Hepatocyte (in vitro differentiated cells): Measurements from ENCODE around the gene PTPRN2.

Experiments
- EZH2 ChIP-seq: fragments of 200-600 bp; sonication (generic); IDR thresholded peaks from 2 replicates; pipeline ENCODE4 v1.6.1; 2016; ENCODE audit warnings: antibody characterized with exemption, mild to moderate bottlenecking, borderline replicate concordance
- EZH2phosphoT487 ChIP-seq: fragments of 200-600 bp; sonication (generic); IDR thresholded peaks from one replicate; pipeline ENCODE4 v1.6.1; 2018; ENCODE audit warnings: antibody characterized with exemption, mild to moderate bottlenecking, low read depth, moderate library complexity; ENCODE audit not compliant: unreplicated experiment, severe bottlenecking
- TF ChIP-seq, protein P1 (sequence below): fragments of 200-600 bp; sonication (generic); IDR thresholded peaks from 2 replicates; pipeline ENCODE4 v1.5.1; 2016; ENCODE audit warnings: antibody characterized with exemption, mild to moderate bottlenecking; ENCODE audit not compliant: poor library complexity

DNA sequence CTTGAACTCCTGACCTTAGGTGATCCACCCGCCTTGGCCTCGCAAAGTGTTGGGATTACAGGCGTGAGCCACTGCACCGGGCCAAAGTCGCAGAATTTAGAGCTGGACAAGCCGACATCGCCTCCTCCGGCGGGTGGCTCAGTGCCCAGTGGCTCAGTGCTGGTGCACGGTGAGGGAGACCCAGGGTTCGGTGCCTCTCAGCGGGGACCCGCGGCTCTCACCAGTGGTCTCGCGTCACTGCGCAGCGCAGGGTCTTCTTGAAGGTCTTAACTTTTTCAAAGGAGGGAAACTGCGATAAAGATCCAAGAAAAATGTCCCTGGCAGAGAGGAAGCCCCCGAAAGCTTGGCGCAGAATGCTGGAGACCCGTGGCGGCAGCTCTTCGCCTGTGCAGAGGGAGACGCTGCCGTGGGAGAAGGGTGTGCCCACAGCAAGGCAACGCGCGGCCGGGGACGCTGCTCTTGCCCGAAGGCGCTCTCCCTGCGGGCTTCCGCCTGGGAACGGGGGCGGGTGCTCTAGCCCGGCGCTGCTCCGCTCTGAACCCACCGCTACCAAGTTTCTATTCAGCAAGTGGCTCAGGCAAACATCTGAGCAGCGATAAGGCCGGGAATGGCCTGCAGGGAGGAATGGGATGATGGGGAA, 926.5 kb downstream of the PTPRN2 start:
- TF ChIP-seq EZH2phosphoT487 (no peak), EZH2 (no peak)
- TF ChIP-seq, protein P1, sequence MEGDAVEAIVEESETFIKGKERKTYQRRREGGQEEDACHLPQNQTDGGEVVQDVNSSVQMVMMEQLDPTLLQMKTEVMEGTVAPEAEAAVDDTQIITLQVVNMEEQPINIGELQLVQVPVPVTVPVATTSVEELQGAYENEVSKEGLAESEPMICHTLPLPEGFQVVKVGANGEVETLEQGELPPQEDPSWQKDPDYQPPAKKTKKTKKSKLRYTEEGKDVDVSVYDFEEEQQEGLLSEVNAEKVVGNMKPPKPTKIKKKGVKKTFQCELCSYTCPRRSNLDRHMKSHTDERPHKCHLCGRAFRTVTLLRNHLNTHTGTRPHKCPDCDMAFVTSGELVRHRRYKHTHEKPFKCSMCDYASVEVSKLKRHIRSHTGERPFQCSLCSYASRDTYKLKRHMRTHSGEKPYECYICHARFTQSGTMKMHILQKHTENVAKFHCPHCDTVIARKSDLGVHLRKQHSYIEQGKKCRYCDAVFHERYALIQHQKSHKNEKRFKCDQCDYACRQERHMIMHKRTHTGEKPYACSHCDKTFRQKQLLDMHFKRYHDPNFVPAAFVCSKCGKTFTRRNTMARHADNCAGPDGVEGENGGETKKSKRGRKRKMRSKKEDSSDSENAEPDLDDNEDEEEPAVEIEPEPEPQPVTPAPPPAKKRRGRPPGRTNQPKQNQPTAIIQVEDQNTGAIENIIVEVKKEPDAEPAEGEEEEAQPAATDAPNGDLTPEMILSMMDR, result no peak
